ENCODE measurements around the gene MTFMT.

The MTFMT gene

GRCh38 chr15:65059931-65060596, 30.6 kb upstream of the MTFMT start:
- no peak for DNase-seq

GRCh38 chr15:65059369-65059750, 29.9 kb upstream of the MTFMT start:
- no peak for DNase-seq

GRCh38 chr15:65058394-65059368, 29.2 kb upstream of the MTFMT start:
- no peak for DNase-seq

GRCh38 chr15:65057549-65057940, 28.1 kb upstream of the MTFMT start:
- no peak for DNase-seq

- no peak for DNase-seq
These were observed 27.6 kb upstream of the MTFMT start for GRCh38 chr15:65056868-65057548.

- no peak for DNase-seq
These were observed 26.7 kb upstream of the MTFMT start for GRCh38 chr15:65056106-65056505.

- DNase-seq, result no peak
These were observed 25.9 kb upstream of the MTFMT start for GRCh38 chr15:65055201-65055870.

GRCh38 chr15:65054333-65055200, 25.1 kb upstream of the MTFMT start:
- peak; percentile 51 for DNase-seq

- no peak for DNase-seq
These were observed 23.5 kb upstream of the MTFMT start for GRCh38 chr15:65052956-65053355.

- no peak for DNase-seq
These were observed 21.8 kb upstream of the MTFMT start for GRCh38 chr15:65051266-65051665.

- no peak for DNase-seq
These were observed 20.8 kb upstream of the MTFMT start for GRCh38 chr15:65050270-65050669.

GRCh38 chr15:65049418-65049840, 20.0 kb upstream of the MTFMT start:
- peak; percentile 92 for DNase-seq

- no peak for DNase-seq
These were observed 18.8 kb upstream of the MTFMT start for GRCh38 chr15:65048241-65048640.

GRCh38 chr15:65044724-65045481, 15.5 kb upstream of the MTFMT start, which contains the start of gene SLC51B:
Gene SLC51B, plus strand, starts transcription at chr15:65045387. Its CDS starts 4,618 bp downstream, at chr15:65050005.
- no peak for DNase-seq

- DNase-seq, result peak; percentile 46
These were observed 14.8 kb upstream of the MTFMT start for GRCh38 chr15:65044218-65044617.

GRCh38 chr15:65042776-65043327, 13.4 kb upstream of the MTFMT start:
- DNase-seq, result no peak

GRCh38 chr15:65041787-65042186, 12.3 kb upstream of the MTFMT start:
- no peak for DNase-seq

GRCh38 chr15:65040461-65040860, 11.0 kb upstream of the MTFMT start:
- DNase-seq, result no peak

- no peak for DNase-seq
These were observed 9.4 kb upstream of the MTFMT start for GRCh38 chr15:65038836-65039235.

- DNase-seq, result no peak
These were observed 9.0 kb upstream of the MTFMT start for GRCh38 chr15:65038428-65038827.

- DNase-seq, result no peak
These were observed 7.9 kb upstream of the MTFMT start for GRCh38 chr15:65037309-65037708.
